ENCODE results near the gene ANKRD29. TPM values are rescaled to one million over a fixed set of nuclear protein-coding genes. Genes with fewer than 3 reads are reported as not detected.

Gene ANKRD29
- polyA plus RNA-seq, 1 of the 3 experiments (the other 2 are of a cell fraction), result 8.2 TPM

DNA sequence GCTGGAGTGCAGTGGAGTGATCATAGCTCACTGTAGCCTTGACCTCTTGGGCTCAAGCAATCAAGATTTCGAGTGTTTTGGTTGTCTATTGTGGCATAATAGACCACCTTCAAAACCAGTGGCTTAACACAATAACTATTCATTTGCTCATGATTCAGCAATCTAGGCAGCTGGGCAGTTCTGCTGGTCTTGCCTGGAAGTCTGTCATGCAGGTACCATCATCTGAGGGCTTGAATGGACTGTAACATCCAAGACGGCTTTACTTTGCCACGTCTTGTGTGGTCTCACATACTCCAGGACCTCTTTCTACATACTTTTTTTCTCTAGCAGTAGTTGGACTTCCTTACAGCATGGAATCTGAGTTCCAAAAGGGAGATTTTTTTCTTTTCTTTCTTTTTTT, 13.2 kb upstream of the ANKRD29 start:
- WGBS (ENCODE audit: low lambda C conversion rate), result 55% methylated on average over 3 of the region's 3 CpGs
- no peaks in the 10 kb centered on the region for H4K20me1 ChIP-seq (ENCODE audit: insufficient read depth)
- ChIA-PET POLR2A (interaction anchor here (0.7 kb wide), 1 partner anchor 1327 kb away, joined by 3 read pairs; no protein-coding TSS in a partner anchor), CTCF (interaction anchor here (0.8 to 1.3 kb wide), 7 partner anchors 8 to 111 kb away, joined by 3 to 5 read pairs (median 3); no protein-coding TSS in a partner anchor)
- H3K9me3 ChIP-seq, result no peaks in the 10 kb centered on the region
- no peak for DNase-seq
- no peaks in the 10 kb centered on the region for H3K36me3 ChIP-seq (replicated peaks in 1 of 2; ENCODE audit: control insufficient read depth in 1 of 2, insufficient read depth in 2 of 2, low read length in 1 of 2)
- H3K9ac ChIP-seq, result no peak overlapping the region
- H3K4me3 ChIP-seq (ENCODE audit: low read depth in 2 of 2, low read length in 1 of 2), result no peak overlapping the region
- H3K4me2 ChIP-seq, result no peak overlapping the region
- no peaks in the 10 kb centered on the region for H3K9me2 ChIP-seq
- H3K4me1 ChIP-seq (ENCODE audit: control insufficient read depth in 1 of 2, insufficient read depth in 2 of 2, low read depth in 1 of 2, low read length in 1 of 2), result no peaks in the 10 kb centered on the region; a peak in 1 of 4 replicates
- TF ChIP-seq FOXJ3 (CRISPR knock-in tag; IDR thresholded peaks at IDR 0.05) (no peak), POLR2AphosphoS5 (IDR thresholded peaks at IDR 0.05; ENCODE audit: low read depth, low read length) (no peak), RFX5 (IDR thresholded peaks at IDR 0.05; ENCODE audit: low read length) (no peak), REST (IDR thresholded peaks at IDR 0.05; ENCODE audit: low read depth, low read length) (no peak), CHD2 (IDR thresholded peaks at IDR 0.05; ENCODE audit: low read length, partially characterized antibody) (no peak), NRF1 (IDR thresholded peaks at IDR 0.05; ENCODE audit: low read depth, low read length) (no peak), FOSL2 (IDR thresholded peaks at IDR 0.05; ENCODE audit: borderline replicate concordance, low read depth) (no peak), FOXM1 (IDR thresholded peaks at IDR 0.05; ENCODE audit: low read depth) (no peak), RXRA (IDR thresholded peaks at IDR 0.05; ENCODE audit: borderline replicate concordance, low read depth) (no peak), TAF1 (IDR thresholded peaks at IDR 0.05; ENCODE audit: borderline replicate concordance, low read depth, low read length) (no peak), JUND (IDR thresholded peaks at IDR 0.05) (no peak), RCOR1 (IDR thresholded peaks at IDR 0.05; ENCODE audit: low read length) (no peak), EZH2phosphoT487 (IDR thresholded peaks at IDR 0.05; ENCODE audit: borderline replicate concordance, low read depth) (no peak), ELF1 (IDR thresholded peaks at IDR 0.05) (no peak)
- TF ChIP-seq, protein P1, sequence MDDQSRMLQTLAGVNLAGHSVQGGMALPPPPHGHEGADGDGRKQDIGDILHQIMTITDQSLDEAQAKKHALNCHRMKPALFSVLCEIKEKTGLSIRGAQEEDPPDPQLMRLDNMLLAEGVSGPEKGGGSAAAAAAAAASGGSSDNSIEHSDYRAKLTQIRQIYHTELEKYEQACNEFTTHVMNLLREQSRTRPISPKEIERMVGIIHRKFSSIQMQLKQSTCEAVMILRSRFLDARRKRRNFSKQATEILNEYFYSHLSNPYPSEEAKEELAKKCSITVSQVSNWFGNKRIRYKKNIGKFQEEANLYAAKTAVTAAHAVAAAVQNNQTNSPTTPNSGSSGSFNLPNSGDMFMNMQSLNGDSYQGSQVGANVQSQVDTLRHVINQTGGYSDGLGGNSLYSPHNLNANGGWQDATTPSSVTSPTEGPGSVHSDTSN (IDR thresholded peaks at IDR 0.05), result no peak
- TF ChIP-seq, protein P2, sequence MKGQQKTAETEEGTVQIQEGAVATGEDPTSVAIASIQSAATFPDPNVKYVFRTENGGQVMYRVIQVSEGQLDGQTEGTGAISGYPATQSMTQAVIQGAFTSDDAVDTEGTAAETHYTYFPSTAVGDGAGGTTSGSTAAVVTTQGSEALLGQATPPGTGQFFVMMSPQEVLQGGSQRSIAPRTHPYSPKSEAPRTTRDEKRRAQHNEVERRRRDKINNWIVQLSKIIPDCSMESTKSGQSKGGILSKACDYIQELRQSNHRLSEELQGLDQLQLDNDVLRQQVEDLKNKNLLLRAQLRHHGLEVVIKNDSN (IDR thresholded peaks at IDR 0.05; ENCODE audit: borderline replicate concordance, low read depth), result no peak
- TF ChIP-seq, protein P3, sequence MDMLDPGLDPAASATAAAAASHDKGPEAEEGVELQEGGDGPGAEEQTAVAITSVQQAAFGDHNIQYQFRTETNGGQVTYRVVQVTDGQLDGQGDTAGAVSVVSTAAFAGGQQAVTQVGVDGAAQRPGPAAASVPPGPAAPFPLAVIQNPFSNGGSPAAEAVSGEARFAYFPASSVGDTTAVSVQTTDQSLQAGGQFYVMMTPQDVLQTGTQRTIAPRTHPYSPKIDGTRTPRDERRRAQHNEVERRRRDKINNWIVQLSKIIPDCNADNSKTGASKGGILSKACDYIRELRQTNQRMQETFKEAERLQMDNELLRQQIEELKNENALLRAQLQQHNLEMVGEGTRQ (IDR thresholded peaks at IDR 0.05; ENCODE audit: borderline replicate concordance, low read depth, low read length), result no peak
- TF ChIP-seq, protein P4, sequence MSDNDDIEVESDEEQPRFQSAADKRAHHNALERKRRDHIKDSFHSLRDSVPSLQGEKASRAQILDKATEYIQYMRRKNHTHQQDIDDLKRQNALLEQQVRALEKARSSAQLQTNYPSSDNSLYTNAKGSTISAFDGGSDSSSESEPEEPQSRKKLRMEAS (IDR thresholded peaks at IDR 0.05; ENCODE audit: low read depth), result no peak
- TF ChIP-seq, protein P5, sequence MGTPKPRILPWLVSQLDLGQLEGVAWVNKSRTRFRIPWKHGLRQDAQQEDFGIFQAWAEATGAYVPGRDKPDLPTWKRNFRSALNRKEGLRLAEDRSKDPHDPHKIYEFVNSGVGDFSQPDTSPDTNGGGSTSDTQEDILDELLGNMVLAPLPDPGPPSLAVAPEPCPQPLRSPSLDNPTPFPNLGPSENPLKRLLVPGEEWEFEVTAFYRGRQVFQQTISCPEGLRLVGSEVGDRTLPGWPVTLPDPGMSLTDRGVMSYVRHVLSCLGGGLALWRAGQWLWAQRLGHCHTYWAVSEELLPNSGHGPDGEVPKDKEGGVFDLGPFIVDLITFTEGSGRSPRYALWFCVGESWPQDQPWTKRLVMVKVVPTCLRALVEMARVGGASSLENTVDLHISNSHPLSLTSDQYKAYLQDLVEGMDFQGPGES (IDR thresholded peaks at IDR 0.05; ENCODE audit: low read depth, low read length), result no peak
- no peak overlapping the region for H3K27ac ChIP-seq (ENCODE audit: low read depth in 2 of 2, low read length in 1 of 2)
- no peak overlapping the region for H2AFZ ChIP-seq (ENCODE audit: low read depth)
- no peaks in the 10 kb centered on the region for H3F3A ChIP-seq (replicated peaks; ENCODE audit: insufficient read depth)
- no peaks in the 10 kb centered on the region for H3K27me3 ChIP-seq (ENCODE audit: insufficient read depth)
- no peaks in the 10 kb centered on the region for H3K79me2 ChIP-seq (ENCODE audit: insufficient read depth)

Measured in SK-N-SH (cell line).